GM23338 (cell line): ENCODE data around the gene GPC5.

Experiments
- EZH2 ChIP-seq: fragments of 200-600 bp; sonication (generic); IDR thresholded peaks from one replicate; pipeline ENCODE4 v1.8.0; 2017; ENCODE audit warnings: antibody characterized with exemption, mild to moderate bottlenecking, low read depth; ENCODE audit not compliant: unreplicated experiment
- EZH2phosphoT487 ChIP-seq: fragments of 200-600 bp; sonication (generic); IDR thresholded peaks from one replicate; pipeline ENCODE4 v1.8.1; 2018; ENCODE audit warnings: antibody characterized with exemption; ENCODE audit not compliant: unreplicated experiment
- POLR2AphosphoS5 ChIP-seq: IDR thresholded peaks from 2 replicates; pipeline ENCODE4 v1.6.1; 2016; ENCODE audit warnings: antibody characterized with exemption, low read depth
- TF ChIP-seq, protein P1 (sequence below), 2 experiments: fragments of 200-600 bp in 1 of 2; sonication (generic) in 1 of 2; conservative IDR thresholded peaks; 2 replicates each; pipeline versions ENCODE4 v1.5.1 to v1.6.1; 2016 to 2017; ENCODE audit warnings: antibody characterized with exemption in 2 of 2, low read depth in 2 of 2, mild to moderate bottlenecking in 2 of 2, moderate library complexity in 1 of 2
- TF ChIP-seq, protein P2 (sequence below): IDR thresholded peaks from one replicate; pipeline ENCODE4 v1.6.1; 2018; ENCODE audit warnings: antibody characterized with exemption; ENCODE audit not compliant: unreplicated experiment

DNA sequence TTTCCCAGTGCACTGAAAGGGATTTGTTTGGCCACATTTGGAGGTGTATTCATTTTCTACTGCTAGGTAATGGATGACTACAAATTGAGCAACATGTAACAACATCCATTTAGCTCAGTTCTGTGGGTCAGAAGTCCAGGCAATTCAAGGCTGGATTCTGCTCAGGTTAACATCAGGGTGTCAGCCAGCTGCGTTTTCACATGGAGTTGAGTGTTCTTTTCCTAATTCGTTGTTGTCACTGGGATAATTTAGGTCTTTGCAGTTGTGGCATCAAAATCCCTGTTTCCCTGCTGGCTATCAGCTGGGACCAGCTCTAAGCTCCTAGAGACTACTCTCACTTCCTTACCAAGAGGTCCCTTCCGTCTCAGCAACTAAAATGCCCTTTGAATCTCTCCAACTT lies 25.5 kb upstream of the GPC5 start:
- TF ChIP-seq POLR2AphosphoS5 (no peak), EZH2phosphoT487 (no peak), EZH2 (no peak)
- TF ChIP-seq, protein P1, sequence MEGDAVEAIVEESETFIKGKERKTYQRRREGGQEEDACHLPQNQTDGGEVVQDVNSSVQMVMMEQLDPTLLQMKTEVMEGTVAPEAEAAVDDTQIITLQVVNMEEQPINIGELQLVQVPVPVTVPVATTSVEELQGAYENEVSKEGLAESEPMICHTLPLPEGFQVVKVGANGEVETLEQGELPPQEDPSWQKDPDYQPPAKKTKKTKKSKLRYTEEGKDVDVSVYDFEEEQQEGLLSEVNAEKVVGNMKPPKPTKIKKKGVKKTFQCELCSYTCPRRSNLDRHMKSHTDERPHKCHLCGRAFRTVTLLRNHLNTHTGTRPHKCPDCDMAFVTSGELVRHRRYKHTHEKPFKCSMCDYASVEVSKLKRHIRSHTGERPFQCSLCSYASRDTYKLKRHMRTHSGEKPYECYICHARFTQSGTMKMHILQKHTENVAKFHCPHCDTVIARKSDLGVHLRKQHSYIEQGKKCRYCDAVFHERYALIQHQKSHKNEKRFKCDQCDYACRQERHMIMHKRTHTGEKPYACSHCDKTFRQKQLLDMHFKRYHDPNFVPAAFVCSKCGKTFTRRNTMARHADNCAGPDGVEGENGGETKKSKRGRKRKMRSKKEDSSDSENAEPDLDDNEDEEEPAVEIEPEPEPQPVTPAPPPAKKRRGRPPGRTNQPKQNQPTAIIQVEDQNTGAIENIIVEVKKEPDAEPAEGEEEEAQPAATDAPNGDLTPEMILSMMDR (conservative IDR thresholded peaks at IDR 0.05; ENCODE audit: low read depth in 2 of 2): no peak
- TF ChIP-seq, protein P2, sequence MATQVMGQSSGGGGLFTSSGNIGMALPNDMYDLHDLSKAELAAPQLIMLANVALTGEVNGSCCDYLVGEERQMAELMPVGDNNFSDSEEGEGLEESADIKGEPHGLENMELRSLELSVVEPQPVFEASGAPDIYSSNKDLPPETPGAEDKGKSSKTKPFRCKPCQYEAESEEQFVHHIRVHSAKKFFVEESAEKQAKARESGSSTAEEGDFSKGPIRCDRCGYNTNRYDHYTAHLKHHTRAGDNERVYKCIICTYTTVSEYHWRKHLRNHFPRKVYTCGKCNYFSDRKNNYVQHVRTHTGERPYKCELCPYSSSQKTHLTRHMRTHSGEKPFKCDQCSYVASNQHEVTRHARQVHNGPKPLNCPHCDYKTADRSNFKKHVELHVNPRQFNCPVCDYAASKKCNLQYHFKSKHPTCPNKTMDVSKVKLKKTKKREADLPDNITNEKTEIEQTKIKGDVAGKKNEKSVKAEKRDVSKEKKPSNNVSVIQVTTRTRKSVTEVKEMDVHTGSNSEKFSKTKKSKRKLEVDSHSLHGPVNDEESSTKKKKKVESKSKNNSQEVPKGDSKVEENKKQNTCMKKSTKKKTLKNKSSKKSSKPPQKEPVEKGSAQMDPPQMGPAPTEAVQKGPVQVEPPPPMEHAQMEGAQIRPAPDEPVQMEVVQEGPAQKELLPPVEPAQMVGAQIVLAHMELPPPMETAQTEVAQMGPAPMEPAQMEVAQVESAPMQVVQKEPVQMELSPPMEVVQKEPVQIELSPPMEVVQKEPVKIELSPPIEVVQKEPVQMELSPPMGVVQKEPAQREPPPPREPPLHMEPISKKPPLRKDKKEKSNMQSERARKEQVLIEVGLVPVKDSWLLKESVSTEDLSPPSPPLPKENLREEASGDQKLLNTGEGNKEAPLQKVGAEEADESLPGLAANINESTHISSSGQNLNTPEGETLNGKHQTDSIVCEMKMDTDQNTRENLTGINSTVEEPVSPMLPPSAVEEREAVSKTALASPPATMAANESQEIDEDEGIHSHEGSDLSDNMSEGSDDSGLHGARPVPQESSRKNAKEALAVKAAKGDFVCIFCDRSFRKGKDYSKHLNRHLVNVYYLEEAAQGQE: no peak
